Measurements from ENCODE around the gene DMXL2.
"Not testable (repeated sequence)": the region's sequence is repeated elsewhere in the genome, so short reads cannot be mapped to it uniquely, and the experiment has no call there.

The DMXL2 gene

GRCh38 chr15:51576911-51577500 is 45.6 kb downstream of the DMXL2 start:
- no peaks in the 10 kb centered on the region for H3K36me3 ChIP-seq (replicated peaks in 1 of 2; ENCODE audit: control insufficient read depth in 2 of 2, insufficient read depth in 2 of 2, low read length in 2 of 2)
- H2AFZ ChIP-seq (ENCODE audit: low read length): no peak overlapping the region
- WGBS, 2 donors (ENCODE audit: extremely low coverage in 2 of 2, insufficient read length in 2 of 2, insufficient replicate concordance in 1 of 2): no CpG with 5 or more reads among the region's 2 CpGs
- H2AK5ac ChIP-seq (ENCODE audit: low read depth, low read length): no peak overlapping the region
- no peaks in the 10 kb centered on the region for H3K27me3 ChIP-seq (ENCODE audit: control insufficient read depth in 3 of 3, insufficient read depth in 3 of 3, low read depth in 1 of 3, low read length in 3 of 3)
- no peak overlapping the region for H3K4ac ChIP-seq (ENCODE audit: low read length)
- peaks cover 2% of the 10 kb centered on the region for H3K79me1 ChIP-seq (ENCODE audit: low read depth, low read length)
- H3K9ac ChIP-seq (ENCODE audit: low read depth, low read length, poor library complexity): no peak overlapping the region
- H3K4me2 ChIP-seq (ENCODE audit: insufficient read depth, low read length, poor library complexity, severe bottlenecking): no peak overlapping the region
- H3K4me1 ChIP-seq (ENCODE audit: control insufficient read depth in 2 of 2, insufficient read depth in 1 of 2, low read depth in 1 of 2, low read length in 2 of 2): no peaks in the 10 kb centered on the region
- H4K91ac ChIP-seq (ENCODE audit: low read depth, low read length, poor library complexity): no peak overlapping the region
- H3K23ac ChIP-seq (ENCODE audit: low read depth, low read length, poor library complexity): no peak overlapping the region
- no peak overlapping the region for H2BK12ac ChIP-seq (ENCODE audit: low read length)
- no peak overlapping the region for H3K4me3 ChIP-seq (ENCODE audit: low read length in 2 of 2)
- no peak overlapping the region for H2BK120ac ChIP-seq (ENCODE audit: low read depth, low read length)
- H2BK5ac ChIP-seq (ENCODE audit: low read length): no peak overlapping the region
- H3K27ac ChIP-seq (replicated peaks; ENCODE audit: low read length): no peak overlapping the region
- no peak for DNase-seq (ENCODE audit: low spot score)
- H2BK15ac ChIP-seq (ENCODE audit: low read length): no peak overlapping the region
- no peak overlapping the region for H3K18ac ChIP-seq (ENCODE audit: low read length)
- H3K9me3 ChIP-seq (replicated peaks in 1 of 2; ENCODE audit: control insufficient read depth in 2 of 2, insufficient read depth in 1 of 2, low read depth in 1 of 2, low read length in 2 of 2): no peaks in the 10 kb centered on the region
- no peak overlapping the region for H3K14ac ChIP-seq (ENCODE audit: low read length)
- no peak overlapping the region for H4K8ac ChIP-seq (ENCODE audit: low read depth, low read length)

- Histone ChIP-seq H2BK5ac (ENCODE audit: low read length) (no peak overlapping the region), H3K9me3 (replicated peaks in 1 of 2; ENCODE audit: control insufficient read depth in 2 of 2, insufficient read depth in 1 of 2, low read depth in 1 of 2, low read length in 2 of 2) (no peaks in the 10 kb centered on the region), H3K18ac (ENCODE audit: low read length) (no peak overlapping the region), H2AK5ac (ENCODE audit: low read depth, low read length) (no peak overlapping the region), H3K4me3 (ENCODE audit: low read length in 2 of 2) (no peak overlapping the region), H3K14ac (ENCODE audit: low read length) (no peak overlapping the region), H2BK120ac (ENCODE audit: low read depth, low read length) (no peak overlapping the region), H2BK15ac (ENCODE audit: low read length) (no peak overlapping the region), H3K4ac (ENCODE audit: low read length) (no peak overlapping the region), H3K9ac (ENCODE audit: low read depth, low read length, poor library complexity) (no peak overlapping the region), H4K8ac (ENCODE audit: low read depth, low read length) (no peak overlapping the region), H3K4me2 (ENCODE audit: insufficient read depth, low read length, poor library complexity, severe bottlenecking) (no peak overlapping the region), H3K27ac (replicated peaks; ENCODE audit: low read length) (no peak overlapping the region), H3K36me3 (replicated peaks in 1 of 2; ENCODE audit: control insufficient read depth in 2 of 2, insufficient read depth in 2 of 2, low read length in 2 of 2) (no peaks in the 10 kb centered on the region), H3K27me3 (ENCODE audit: control insufficient read depth in 3 of 3, insufficient read depth in 3 of 3, low read depth in 1 of 3, low read length in 3 of 3) (no peaks in the 10 kb centered on the region), H3K23ac (ENCODE audit: low read depth, low read length, poor library complexity) (no peak overlapping the region), H2BK12ac (ENCODE audit: low read length) (no peak overlapping the region), H3K4me1 (ENCODE audit: control insufficient read depth in 2 of 2, insufficient read depth in 1 of 2, low read depth in 1 of 2, low read length in 2 of 2) (no peaks in the 10 kb centered on the region), H2AFZ (ENCODE audit: low read length) (no peak overlapping the region), H4K91ac (ENCODE audit: low read depth, low read length, poor library complexity) (no peak overlapping the region), H3K79me1 (ENCODE audit: low read depth, low read length) (peaks cover 2% of the 10 kb centered on the region)
- DNase-seq (ENCODE audit: low spot score): no peak
- no CpG with 5 or more reads among the region's 1 CpG for WGBS, 2 donors (ENCODE audit: extremely low coverage in 2 of 2, insufficient read length in 2 of 2, insufficient replicate concordance in 1 of 2)
Measured at GRCh38 chr15:51576286-51576850, 46.2 kb downstream of the DMXL2 start.

- Histone ChIP-seq H3K9me3 (replicated peaks in 1 of 2; ENCODE audit: control insufficient read depth in 2 of 2, insufficient read depth in 1 of 2, low read depth in 1 of 2, low read length in 2 of 2) (no peaks in the 10 kb centered on the region), H3K4me1 (ENCODE audit: control insufficient read depth in 2 of 2, insufficient read depth in 1 of 2, low read depth in 1 of 2, low read length in 2 of 2) (no peaks in the 10 kb centered on the region), H4K8ac (ENCODE audit: low read depth, low read length) (no peak overlapping the region), H3K27ac (replicated peaks; ENCODE audit: low read length) (no peak overlapping the region), H3K4me2 (ENCODE audit: insufficient read depth, low read length, poor library complexity, severe bottlenecking) (no peak overlapping the region), H3K23ac (ENCODE audit: low read depth, low read length, poor library complexity) (no peak overlapping the region), H3K4me3 (ENCODE audit: low read length in 2 of 2) (no peak overlapping the region), H2BK15ac (ENCODE audit: low read length) (no peak overlapping the region), H3K27me3 (ENCODE audit: control insufficient read depth in 3 of 3, insufficient read depth in 3 of 3, low read depth in 1 of 3, low read length in 3 of 3) (no peaks in the 10 kb centered on the region), H3K18ac (ENCODE audit: low read length) (no peak overlapping the region), H2BK12ac (ENCODE audit: low read length) (no peak overlapping the region), H2AK5ac (ENCODE audit: low read depth, low read length) (no peak overlapping the region), H2BK5ac (ENCODE audit: low read length) (no peak overlapping the region), H3K14ac (ENCODE audit: low read length) (no peak overlapping the region), H3K4ac (ENCODE audit: low read length) (no peak overlapping the region), H3K79me1 (ENCODE audit: low read depth, low read length) (peaks cover 2% of the 10 kb centered on the region), H3K9ac (ENCODE audit: low read depth, low read length, poor library complexity) (no peak overlapping the region), H4K91ac (ENCODE audit: low read depth, low read length, poor library complexity) (no peak overlapping the region), H3K36me3 (replicated peaks in 1 of 2; ENCODE audit: control insufficient read depth in 2 of 2, insufficient read depth in 2 of 2, low read length in 2 of 2) (no peaks in the 10 kb centered on the region), H2AFZ (ENCODE audit: low read length) (no peak overlapping the region), H2BK120ac (ENCODE audit: low read depth, low read length) (no peak overlapping the region)
- DNase-seq (ENCODE audit: low spot score): no peak
- no CpG with 5 or more reads among the region's 1 CpG for WGBS, 2 donors (ENCODE audit: extremely low coverage in 2 of 2, insufficient read length in 2 of 2, insufficient replicate concordance in 1 of 2)
Measured at GRCh38 chr15:51575775-51576174, 46.8 kb downstream of the DMXL2 start.

GRCh38 chr15:51573352-51573751 is 49.2 kb downstream of the DMXL2 start:
- H4K91ac ChIP-seq (ENCODE audit: low read depth, low read length, poor library complexity); H2BK5ac ChIP-seq (ENCODE audit: low read length); H3K4ac ChIP-seq (ENCODE audit: low read length); H2BK120ac ChIP-seq (ENCODE audit: low read depth, low read length); H3K27ac ChIP-seq (replicated peaks; ENCODE audit: low read length); H3K4me2 ChIP-seq (ENCODE audit: insufficient read depth, low read length, poor library complexity, severe bottlenecking); H3K4me1 ChIP-seq (ENCODE audit: control insufficient read depth in 2 of 2, insufficient read depth in 1 of 2, low read depth in 1 of 2, low read length in 2 of 2); H3K18ac ChIP-seq (ENCODE audit: low read length); H2AK5ac ChIP-seq (ENCODE audit: low read depth, low read length); H3K23ac ChIP-seq (ENCODE audit: low read depth, low read length, poor library complexity); H3K4me3 ChIP-seq (ENCODE audit: low read length in 2 of 2); H2BK15ac ChIP-seq (ENCODE audit: low read length); H4K8ac ChIP-seq (ENCODE audit: low read depth, low read length); DNase-seq (ENCODE audit: low spot score); H3K27me3 ChIP-seq (ENCODE audit: control insufficient read depth in 3 of 3, insufficient read depth in 3 of 3, low read depth in 1 of 3, low read length in 3 of 3); H3K14ac ChIP-seq (ENCODE audit: low read length); H3K79me1 ChIP-seq (ENCODE audit: low read depth, low read length); H3K9ac ChIP-seq (ENCODE audit: low read depth, low read length, poor library complexity); H3K9me3 ChIP-seq (replicated peaks in 1 of 2; ENCODE audit: control insufficient read depth in 2 of 2, insufficient read depth in 1 of 2, low read depth in 1 of 2, low read length in 2 of 2); H2BK12ac ChIP-seq (ENCODE audit: low read length); H2AFZ ChIP-seq (ENCODE audit: low read length); H3K36me3 ChIP-seq (replicated peaks in 1 of 2; ENCODE audit: control insufficient read depth in 2 of 2, insufficient read depth in 2 of 2, low read length in 2 of 2): not testable (repeated sequence)
- WGBS, 2 donors (ENCODE audit: extremely low coverage in 2 of 2, insufficient read length in 2 of 2, insufficient replicate concordance in 1 of 2): no CpG with 5 or more reads among the region's 2 CpGs
